ENCODE measurements around the gene RDM1. TPM values are rescaled to one million over a fixed set of nuclear protein-coding genes. Genes with fewer than 3 reads are reported as not detected.

The RDM1 gene, protein sequence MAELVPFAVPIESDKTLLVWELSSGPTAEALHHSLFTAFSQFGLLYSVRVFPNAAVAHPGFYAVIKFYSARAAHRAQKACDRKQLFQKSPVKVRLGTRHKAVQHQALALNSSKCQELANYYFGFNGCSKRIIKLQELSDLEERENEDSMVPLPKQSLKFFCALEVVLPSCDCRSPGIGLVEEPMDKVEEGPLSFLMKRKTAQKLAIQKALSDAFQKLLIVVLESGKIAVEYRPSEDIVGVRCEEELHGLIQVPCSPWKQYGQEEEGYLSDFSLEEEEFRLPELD
- total RNA-seq, result 1 to 10 TPM; 1.3 to 3.5 TPM

DNA sequence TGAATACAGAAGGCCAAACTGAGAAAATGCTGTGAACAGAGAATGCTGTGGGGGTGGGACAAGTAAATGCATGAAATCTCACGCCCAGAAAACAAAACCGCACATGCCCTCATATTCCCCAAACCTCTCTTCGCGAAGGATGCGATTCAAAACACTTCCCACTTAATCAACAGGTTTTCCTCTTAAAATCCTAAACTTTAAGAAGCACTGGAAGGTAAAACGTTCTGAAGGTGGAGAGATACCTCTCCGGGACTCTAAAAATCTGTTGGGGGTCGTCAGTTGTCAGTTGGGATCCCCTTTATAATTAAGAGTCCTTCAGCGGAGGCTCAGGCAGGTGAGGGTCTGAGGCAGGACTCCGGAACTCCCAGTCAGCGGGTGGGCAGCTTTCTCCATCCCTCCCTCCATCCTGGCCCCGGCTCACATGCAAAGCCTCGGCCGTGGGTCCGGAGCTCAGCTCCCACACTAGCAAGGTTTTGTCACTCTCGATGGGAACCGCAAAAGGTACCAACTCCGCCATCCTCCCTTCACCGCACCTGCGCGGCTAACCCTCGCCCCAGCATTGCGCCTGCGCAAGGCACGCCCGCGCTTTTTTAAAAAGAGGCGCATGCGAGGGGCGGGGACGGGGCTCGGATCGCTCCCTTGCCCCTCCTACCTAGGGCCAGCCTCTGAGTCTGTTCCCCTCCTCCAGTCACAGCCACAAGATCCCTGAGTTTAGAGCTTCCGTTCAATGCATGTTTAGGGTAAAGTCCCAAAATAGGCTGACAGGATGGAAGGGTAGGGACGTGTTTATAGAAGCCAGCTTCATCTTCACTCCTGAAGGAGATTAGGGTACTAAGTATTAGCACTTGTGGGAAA lies at the start of gene RDM1:
Gene RDM1, minus strand, starts transcription at position 563 of the 855 bp plus-strand sequence. Its CDS starts 46 bp downstream, at position 517.
- no peaks in the 10 kb centered on the region for H3K27me3 Mint-ChIP-seq
- H3K9me3 Mint-ChIP-seq, result no peaks in the 10 kb centered on the region

DNA sequence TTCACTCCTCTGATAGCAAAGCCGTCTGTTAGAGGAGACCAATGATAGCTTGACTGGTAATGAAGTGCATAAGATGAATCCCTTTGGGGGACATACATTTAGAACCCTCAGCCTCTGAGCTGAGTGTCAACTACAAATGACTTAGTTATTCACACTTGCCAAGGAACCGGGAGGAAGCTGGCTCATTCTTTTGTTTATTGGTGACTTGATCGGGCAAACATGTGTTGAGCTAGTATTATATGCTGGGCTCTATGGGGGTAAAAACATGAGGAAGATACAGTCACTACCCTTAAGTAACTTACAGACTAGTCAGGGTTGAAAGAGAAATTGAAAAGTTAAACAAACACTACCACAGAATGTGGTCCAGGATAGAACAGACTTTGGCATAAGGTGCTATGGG lies 47.8 kb upstream of the RDM1 start:
- DNase-seq (ENCODE audit: low spot score) (no peak), ATAC-seq (peak in 1 of 2 donors; percentile 29)
- H3K9me3 Mint-ChIP-seq, result no peaks in the 10 kb centered on the region
- no peaks in the 10 kb centered on the region for H3K36me3 Mint-ChIP-seq
- peaks cover 40 to 46% of the 10 kb centered on the region in 2 donors for H3K4me1 Mint-ChIP-seq (ENCODE audit: low read depth in 2 of 2)
- H3K27me3 Mint-ChIP-seq, result no peaks in the 10 kb centered on the region
- H3K4me3 Mint-ChIP-seq, result no peak overlapping the region
- H3K27ac Mint-ChIP-seq, result peak overlapping the region; percentile 22 to 38

More for the DNA sequence above, at the start of gene RDM1:
- ATAC-seq, result peak; percentile 97 to 99
- H3K4me1 Mint-ChIP-seq (ENCODE audit: low read depth in 2 of 2), result peaks cover 15 to 26% of the 10 kb centered on the region in 2 donors
- peak within 1 kb of the TSS; percentile 74 to 92 for H3K27ac Mint-ChIP-seq
- no peaks in the 10 kb centered on the region for H3K36me3 Mint-ChIP-seq
- DNase-seq (ENCODE audit: low spot score), result peak; percentile 88
- H3K4me3 Mint-ChIP-seq, result peak within 1 kb of the TSS; percentile 90

DNA sequence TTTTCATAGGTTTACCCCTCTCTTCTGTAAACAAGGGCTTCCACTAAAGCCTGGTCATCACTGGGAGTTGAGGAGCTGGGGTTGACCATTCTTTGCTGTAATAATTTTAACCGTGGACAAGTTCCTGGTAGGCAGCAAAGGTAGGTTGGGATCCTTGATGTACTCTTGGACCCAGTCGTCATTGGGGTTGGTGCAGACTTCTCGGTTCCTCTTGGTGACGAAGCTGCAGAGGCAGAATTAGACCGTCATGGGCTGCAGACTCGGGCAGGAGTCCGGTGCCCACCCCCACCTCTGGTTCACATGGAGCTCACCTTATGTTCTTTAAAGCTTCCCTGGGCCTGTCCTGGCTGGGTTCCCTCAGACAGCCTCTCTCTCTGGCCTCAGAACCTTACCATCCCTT lies 46.9 kb upstream of the RDM1 start:
- Mint-ChIP-seq H3K36me3 (no peaks in the 10 kb centered on the region), H3K4me1 (ENCODE audit: low read depth in 2 of 2) (peaks cover 35 to 41% of the 10 kb centered on the region in 2 donors), H3K4me3 (no peak overlapping the region), H3K9me3 (no peaks in the 10 kb centered on the region), H3K27ac (peak overlapping the region; percentile 22 to 38), H3K27me3 (no peaks in the 10 kb centered on the region)
- no peak for ATAC-seq
- DNase-seq (ENCODE audit: low spot score), result no peak

DNA sequence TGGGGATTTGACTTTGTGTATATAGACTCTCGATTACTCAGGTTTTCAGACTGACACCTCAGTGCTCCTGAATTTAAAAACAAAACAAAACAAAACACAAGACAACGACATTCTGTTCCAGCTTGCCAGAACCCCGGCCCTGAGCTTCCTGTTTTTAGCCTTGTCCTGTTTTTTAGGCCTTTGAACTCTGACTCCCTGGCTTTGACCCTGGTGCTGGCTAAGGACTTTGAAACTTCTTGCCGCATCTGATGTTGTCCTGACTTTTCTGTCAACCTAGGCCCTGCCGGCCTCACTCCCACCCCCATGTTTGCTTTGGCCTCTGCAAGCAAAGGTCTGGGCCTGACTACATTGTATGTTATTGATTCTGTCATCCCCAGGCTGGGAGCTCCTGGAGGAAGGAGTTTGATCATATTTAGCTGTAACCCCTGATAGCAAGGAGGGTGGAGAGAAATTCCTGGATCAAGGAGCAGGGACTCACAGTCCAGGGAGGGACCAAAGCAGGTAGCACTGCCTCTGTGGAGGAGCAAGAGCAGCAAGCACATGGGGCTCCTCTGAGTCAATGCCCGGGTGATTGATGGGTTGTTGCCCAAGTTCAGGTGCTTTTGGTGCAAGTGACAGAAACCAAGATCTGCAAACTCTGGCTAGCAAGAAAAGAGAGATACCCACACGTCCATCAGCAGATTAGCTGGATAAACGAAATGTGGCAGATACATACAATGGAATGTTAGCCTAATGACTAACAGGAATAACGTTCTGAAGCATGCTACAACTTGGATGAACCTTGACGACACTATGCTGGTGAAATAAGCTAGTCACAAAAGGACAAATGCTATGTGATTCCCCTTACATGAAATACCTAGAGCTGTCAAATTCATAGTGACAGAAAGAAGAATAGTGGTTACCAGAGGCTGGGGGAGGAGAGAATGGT lies 43.0 kb upstream of the RDM1 start:
- Mint-ChIP-seq H3K27ac (peak overlapping the region; percentile 7 to 17), H3K4me3 (no peak overlapping the region), H3K4me1 (ENCODE audit: low read depth in 2 of 2) (peaks cover 38 to 42% of the 10 kb centered on the region in 2 donors), H3K36me3 (no peaks in the 10 kb centered on the region), H3K27me3 (no peaks in the 10 kb centered on the region), H3K9me3 (no peaks in the 10 kb centered on the region)
- DNase-seq (ENCODE audit: low spot score) (no peak), ATAC-seq (no peak)

DNA sequence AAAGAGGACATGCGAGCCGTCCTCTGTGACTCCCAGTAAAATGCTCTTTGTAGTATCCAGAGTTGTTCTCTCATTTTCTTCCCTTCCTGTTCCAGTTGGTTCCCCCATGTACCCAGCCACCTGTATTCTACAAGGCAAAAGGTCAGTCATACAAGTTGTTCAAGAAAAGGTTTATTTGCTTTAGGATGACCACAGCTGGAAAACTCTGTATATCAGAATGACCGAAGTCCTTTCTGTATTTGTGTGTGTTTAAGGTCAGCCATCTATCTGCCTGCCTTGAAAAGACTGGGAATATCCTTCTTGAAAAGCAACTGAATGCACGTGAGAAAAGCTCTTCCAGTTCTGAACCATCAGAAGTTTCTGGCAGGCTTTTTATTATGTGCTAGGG lies 42.4 kb upstream of the RDM1 start:
- Mint-ChIP-seq H3K4me1 (ENCODE audit: low read depth in 2 of 2) (peaks cover 32 to 36% of the 10 kb centered on the region in 2 donors), H3K27me3 (no peaks in the 10 kb centered on the region), H3K9me3 (no peaks in the 10 kb centered on the region), H3K4me3 (no peak overlapping the region), H3K36me3 (no peaks in the 10 kb centered on the region), H3K27ac (no peak overlapping the region)
- DNase-seq (ENCODE audit: low spot score) (no peak), ATAC-seq (no peak)

DNA sequence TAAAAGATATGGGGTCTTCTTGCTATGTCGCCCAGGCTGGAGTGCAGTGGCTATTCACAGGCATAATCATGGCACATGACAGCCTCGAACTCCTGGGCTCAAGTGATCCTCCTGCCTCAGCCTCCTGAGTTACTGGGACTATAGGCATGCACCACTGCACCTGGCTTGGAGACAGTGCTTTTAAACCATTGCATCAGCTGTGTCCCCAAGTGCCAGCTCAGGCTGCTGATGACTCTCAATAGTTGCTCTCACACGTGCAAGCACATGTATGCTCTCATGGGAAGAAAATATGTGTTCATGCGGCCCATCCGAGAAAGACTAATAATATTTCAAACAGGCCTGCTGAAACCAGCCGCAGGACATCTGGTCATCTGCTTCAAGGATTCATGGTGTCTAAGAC lies 42.0 kb upstream of the RDM1 start:
- H3K4me3 Mint-ChIP-seq, result no peak overlapping the region
- ATAC-seq (no peak), DNase-seq (ENCODE audit: low spot score) (no peak)
- H3K27me3 Mint-ChIP-seq, result no peaks in the 10 kb centered on the region
- H3K36me3 Mint-ChIP-seq, result no peaks in the 10 kb centered on the region
- H3K9me3 Mint-ChIP-seq, result no peaks in the 10 kb centered on the region
- H3K27ac Mint-ChIP-seq, result no peak overlapping the region
- peaks cover 30 to 32% of the 10 kb centered on the region in 2 donors for H3K4me1 Mint-ChIP-seq (ENCODE audit: low read depth in 2 of 2)

DNA sequence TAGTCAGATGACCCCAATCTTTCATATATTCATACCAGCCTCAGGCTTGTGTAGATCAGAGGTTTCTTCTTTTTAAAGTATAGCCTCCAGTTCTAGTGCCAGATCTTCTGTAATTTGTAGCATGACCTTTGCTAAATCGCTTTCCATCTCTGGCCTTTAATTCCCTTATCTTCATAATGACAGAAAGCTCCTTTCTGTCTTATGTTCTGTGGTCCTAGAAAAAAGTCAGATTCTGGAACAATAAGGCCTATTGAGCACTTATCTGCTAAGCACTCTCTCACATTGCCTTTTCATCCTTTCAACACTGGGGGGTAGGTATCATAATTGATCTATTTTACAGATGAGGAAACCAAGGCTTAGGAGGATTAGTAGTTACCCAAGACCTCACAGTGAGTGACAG lies 41.5 kb upstream of the RDM1 start:
- Mint-ChIP-seq H3K27ac (peak overlapping the region in 1 of 2 donors; percentile 49), H3K9me3 (no peaks in the 10 kb centered on the region), H3K4me3 (no peak overlapping the region), H3K27me3 (no peaks in the 10 kb centered on the region), H3K4me1 (ENCODE audit: low read depth in 2 of 2) (peaks cover 30% of the 10 kb centered on the region in 2 donors), H3K36me3 (no peaks in the 10 kb centered on the region)
- DNase-seq (ENCODE audit: low spot score), result no peak
- ATAC-seq, result no peak

DNA sequence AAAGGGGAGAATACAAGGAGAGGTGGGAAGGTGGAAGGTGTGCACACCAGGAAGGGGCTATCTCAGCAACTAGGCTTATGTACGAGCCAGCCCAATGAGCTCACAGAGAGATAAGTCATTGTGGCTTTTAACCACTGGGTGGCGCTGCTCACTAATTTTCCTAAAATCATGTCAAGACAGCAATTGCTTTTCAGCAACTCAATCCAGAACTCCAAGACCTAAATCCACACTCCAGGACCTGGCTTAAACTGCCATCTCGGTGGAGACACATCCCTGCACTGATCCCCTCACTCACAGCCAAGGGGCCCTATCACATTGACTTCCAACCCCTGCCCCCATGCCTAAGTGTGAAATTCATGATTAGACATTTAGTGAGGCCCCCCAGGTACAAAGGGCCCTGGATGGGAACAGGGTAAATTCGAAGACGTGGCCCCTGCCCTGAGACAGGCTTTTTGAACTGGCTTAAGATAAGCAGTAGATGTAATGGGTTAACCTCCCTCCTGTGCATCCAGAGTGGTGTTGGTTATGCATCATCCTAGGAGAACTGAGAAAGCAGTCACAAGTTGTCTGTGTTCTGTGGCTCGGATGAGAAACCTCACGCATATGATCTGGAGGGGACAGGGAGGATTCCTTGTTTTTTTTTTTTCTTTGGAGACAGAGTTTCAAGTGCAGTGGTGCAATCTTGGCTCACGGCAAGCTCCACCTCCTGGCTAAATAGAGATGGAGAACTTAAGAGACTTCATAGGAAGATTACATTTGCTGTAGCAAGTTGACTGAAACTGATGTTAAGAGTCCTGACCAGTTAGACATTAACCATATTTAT lies 39.2 kb upstream of the RDM1 start:
- no peaks in the 10 kb centered on the region for H3K36me3 Mint-ChIP-seq
- ATAC-seq (peak; percentile 63 to 68), DNase-seq (ENCODE audit: low spot score) (peak; percentile 86)
- H3K4me1 Mint-ChIP-seq (ENCODE audit: low read depth in 2 of 2), result peaks cover 19 to 24% of the 10 kb centered on the region in 2 donors
- H3K9me3 Mint-ChIP-seq, result no peaks in the 10 kb centered on the region
- no peaks in the 10 kb centered on the region for H3K27me3 Mint-ChIP-seq
- peak overlapping the region in 1 of 2 donors; percentile 50 for H3K27ac Mint-ChIP-seq
- H3K4me3 Mint-ChIP-seq, result no peak overlapping the region

DNA sequence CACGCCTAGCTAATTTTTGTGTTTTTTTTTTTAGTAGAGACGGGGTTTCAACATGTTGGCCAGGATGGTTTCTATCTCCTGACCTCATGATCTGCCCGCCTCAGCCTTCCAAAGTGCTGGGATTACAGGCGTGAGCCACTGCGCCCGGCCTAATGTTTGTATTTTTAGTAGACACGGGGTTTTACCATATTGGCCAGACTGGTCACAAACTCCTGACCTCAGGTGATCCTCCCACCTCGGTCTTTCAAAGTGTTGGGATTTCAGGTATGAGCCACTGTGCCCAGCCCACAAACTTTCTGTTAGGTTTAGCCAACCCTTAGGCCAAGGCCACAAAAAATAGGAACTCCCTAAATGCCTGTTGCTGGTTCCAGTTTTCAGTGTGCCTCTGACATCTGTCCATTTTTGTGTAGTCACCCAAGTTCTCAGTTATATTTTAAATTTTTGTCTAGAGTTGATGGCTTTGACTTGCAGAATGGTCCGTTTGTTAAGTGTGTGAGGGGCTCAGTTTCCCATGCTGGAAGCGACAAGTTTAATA lies 38.0 kb upstream of the RDM1 start:
- Mint-ChIP-seq H3K27ac (no peak overlapping the region), H3K36me3 (no peaks in the 10 kb centered on the region), H3K4me1 (ENCODE audit: low read depth in 2 of 2) (peaks cover 14 to 21% of the 10 kb centered on the region in 2 donors), H3K9me3 (no peaks in the 10 kb centered on the region), H3K4me3 (no peak overlapping the region), H3K27me3 (no peaks in the 10 kb centered on the region)
- ATAC-seq, result no peak
- DNase-seq (ENCODE audit: low spot score), result no peak

DNA sequence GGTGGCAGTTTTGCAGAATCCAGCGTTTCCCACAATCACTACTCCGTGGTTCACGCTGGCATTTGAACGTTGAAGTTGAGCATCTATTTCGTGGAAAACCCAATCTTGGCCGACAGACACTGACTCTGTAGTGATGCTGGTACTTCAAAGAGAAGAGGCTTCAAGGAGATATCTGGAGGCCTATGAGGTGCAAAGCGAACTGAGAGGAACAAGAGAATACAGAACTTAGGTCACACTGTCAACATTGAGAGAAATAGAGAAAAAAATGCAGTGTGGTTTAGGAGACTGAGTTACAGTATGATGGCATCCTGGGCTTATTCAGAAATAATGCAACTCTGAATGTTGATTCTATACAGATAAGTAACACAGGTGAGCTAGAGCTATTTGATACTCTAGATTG lies 34.7 kb upstream of the RDM1 start:
- no peak overlapping the region for H3K27ac Mint-ChIP-seq
- H3K4me1 Mint-ChIP-seq (ENCODE audit: low read depth in 2 of 2), result peaks cover 11 to 14% of the 10 kb centered on the region in 2 donors
- no peaks in the 10 kb centered on the region for H3K27me3 Mint-ChIP-seq
- DNase-seq (ENCODE audit: low spot score), result no peak
- ATAC-seq, result no peak
- no peaks in the 10 kb centered on the region for H3K9me3 Mint-ChIP-seq
- H3K36me3 Mint-ChIP-seq, result no peaks in the 10 kb centered on the region
- H3K4me3 Mint-ChIP-seq, result no peak overlapping the region

DNA sequence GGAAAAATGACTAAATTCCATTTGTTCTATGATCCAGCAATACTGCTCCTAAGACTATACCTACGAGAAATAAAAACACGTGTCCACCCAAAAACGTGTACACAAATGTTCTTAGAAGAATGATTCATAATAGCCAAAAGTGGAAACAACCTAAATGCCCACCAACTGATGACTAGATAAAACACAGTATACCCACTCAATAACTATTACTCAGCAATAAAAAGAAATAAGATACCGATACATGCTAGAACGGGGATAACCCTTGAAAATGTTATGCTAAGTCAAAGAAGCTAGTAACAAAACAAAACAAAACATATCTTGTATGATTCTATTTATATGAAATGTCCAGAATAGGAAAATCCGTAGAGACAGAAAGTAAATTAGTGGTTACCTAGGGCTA lies 33.1 kb upstream of the RDM1 start:
- DNase-seq (ENCODE audit: low spot score) (no peak), ATAC-seq (no peak)
- H3K27ac Mint-ChIP-seq, result no peak overlapping the region
- H3K9me3 Mint-ChIP-seq, result no peaks in the 10 kb centered on the region
- H3K4me1 Mint-ChIP-seq (ENCODE audit: low read depth in 2 of 2), result peaks cover 0 to 4% of the 10 kb centered on the region in 2 donors
- H3K4me3 Mint-ChIP-seq, result no peak overlapping the region
- H3K27me3 Mint-ChIP-seq, result no peaks in the 10 kb centered on the region
- no peaks in the 10 kb centered on the region for H3K36me3 Mint-ChIP-seq

DNA sequence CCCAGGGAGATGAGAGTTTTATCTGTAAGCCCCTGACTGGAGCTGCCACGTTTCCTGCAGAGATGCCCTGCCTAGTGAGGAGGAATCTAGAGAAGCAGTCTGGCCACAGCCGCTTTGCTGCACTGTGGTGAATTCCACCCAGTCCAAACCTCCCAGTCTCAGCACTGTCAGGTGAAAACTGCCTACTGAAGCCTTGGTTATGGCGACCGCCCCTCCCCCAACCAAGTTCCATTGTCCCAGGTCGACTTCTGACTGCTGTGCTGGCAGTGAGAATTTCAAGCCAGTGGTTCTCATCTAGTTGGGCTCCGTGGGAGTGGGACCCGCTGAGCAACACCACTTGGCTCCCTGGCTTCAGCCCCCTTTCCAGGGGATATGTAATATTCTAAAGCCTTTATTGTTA lies 23.1 kb upstream of the RDM1 start:
- ATAC-seq, result no peak
- H3K36me3 Mint-ChIP-seq, result no peaks in the 10 kb centered on the region
- H3K27ac Mint-ChIP-seq, result no peak overlapping the region
- peaks cover 0 to 6% of the 10 kb centered on the region in 2 donors for H3K4me1 Mint-ChIP-seq (ENCODE audit: low read depth in 2 of 2)
- no peaks in the 10 kb centered on the region for H3K9me3 Mint-ChIP-seq
- no peaks in the 10 kb centered on the region for H3K27me3 Mint-ChIP-seq
- H3K4me3 Mint-ChIP-seq, result no peak overlapping the region
- no peak for DNase-seq (ENCODE audit: low spot score)
